CD4-positive, CD25-positive, alpha-beta regulatory T cell (primary cell): ENCODE measurements around the gene SLC13A3. TPM values are rescaled to one million over a fixed set of nuclear protein-coding genes. Genes with fewer than 3 reads are reported as not detected.

Source experiments
- ATAC-seq, 2 donors: fragments of 150-1000 bp; cut with Tn5 transposase; one replicate each; pipeline ENCODE4 v1.10.0; 2021; ENCODE audit warnings: low read depth in 2 of 2, moderate number of reproducible peaks in 2 of 2, moderate library complexity in 1 of 2
- DNase-seq, 3 donors: peaks; one replicate each; pipeline versions ENCODE4 v3.0.0 to v3.0.0-alpha.2; 2012 to 2022; ENCODE audit warnings: mixed read lengths in 1 of 3
- H3K27ac ChIP-seq: one replicate; pipeline ENCODE4 v1.7.0; 2013; ENCODE audit warnings: mild to moderate bottlenecking, low read length; ENCODE audit not compliant: insufficient read depth, poor library complexity, severe bottlenecking
- H3K27me3 ChIP-seq: one replicate; pipeline ENCODE4 v1.7.0; 2013; ENCODE audit warnings: low read length; ENCODE audit not compliant: control insufficient read depth, insufficient read depth
- H3K36me3 ChIP-seq: one replicate; pipeline ENCODE4 v1.7.0; 2013; ENCODE audit warnings: mild to moderate bottlenecking, low read length, moderate library complexity; ENCODE audit not compliant: control insufficient read depth, insufficient read depth
- H3K4me1 ChIP-seq: 2 replicates; pipeline ENCODE4 v1.7.0; 2013; ENCODE audit warnings: mild to moderate bottlenecking, low read length; ENCODE audit not compliant: insufficient read depth, control insufficient read depth, poor library complexity, severe bottlenecking
- H3K4me3 ChIP-seq: one replicate; pipeline ENCODE4 v1.7.0; 2013; ENCODE audit warnings: low read depth, mild to moderate bottlenecking, low read length, moderate library complexity
- H3K9me3 ChIP-seq, 2 experiments: 1 replicate in 1 of 2; 2 replicates in 1 of 2; pipeline ENCODE4 v1.7.0; 2013; ENCODE audit warnings: low read length in 2 of 2, mild to moderate bottlenecking in 1 of 2, moderate library complexity in 1 of 2; ENCODE audit not compliant: control insufficient read depth in 2 of 2
- H3K27ac Mint-ChIP-seq, 3 donors: one replicate each; pipeline ENCODE4 v1.8.0; 2020 to 2022; ENCODE audit warnings: mild to moderate bottlenecking in 3 of 3, mixed read lengths in 3 of 3, moderate library complexity in 2 of 3
- H3K27me3 Mint-ChIP-seq: one replicate; pipeline ENCODE4 v1.8.0; 2022; ENCODE audit warnings: mild to moderate bottlenecking, mixed read lengths
- H3K36me3 Mint-ChIP-seq: one replicate; pipeline ENCODE4 v1.8.0; 2020; ENCODE audit warnings: mixed read lengths
- H3K4me1 Mint-ChIP-seq, 4 donors: one replicate each; pipeline ENCODE4 v1.8.0; 2020 to 2022; ENCODE audit warnings: mixed read lengths in 4 of 4, mild to moderate bottlenecking in 1 of 4
- H3K4me3 Mint-ChIP-seq, 4 donors: one replicate each; pipeline ENCODE4 v1.8.0; 2020 to 2022; ENCODE audit warnings: mild to moderate bottlenecking in 4 of 4, mixed read lengths in 4 of 4, moderate library complexity in 3 of 4
- H3K9me3 Mint-ChIP-seq, 7 donors: one replicate each; pipeline ENCODE4 v1.8.0; 2020 to 2022; ENCODE audit warnings: mixed read lengths in 7 of 7, mild to moderate bottlenecking in 3 of 7, moderate library complexity in 2 of 7
- polyA plus RNA-seq, 4 donors: library from polyadenylated mRNA; unstranded; fragments of 300-500 nt; fragmentation: Illumina TruSeq; gene quantifications; one replicate each; pipeline ENCODE4 v1.2.3, GENCODE V29; 2021
- total RNA-seq: library from RNA; stranded (reverse); gene quantifications from one replicate; pipeline ENCODE4 v1.2.3, GENCODE V29; 2022

The SLC13A3 gene
- total RNA-seq (0.67 TPM), polyA plus RNA-seq (not detected)

- DNase-seq (no peak), ATAC-seq (no peak)
- Mint-ChIP-seq H3K4me3 (peak within 1 kb of the TSS in 1 of 4 donors; percentile 55), H3K36me3 (no peaks in the 10 kb centered on the region), H3K9me3 (peaks cover 0 to 4% (median 0%) of the 10 kb centered on the region in 7 donors), H3K27me3 (peaks cover 46% of the 10 kb centered on the region), H3K27ac (no peak within 1 kb of the TSS), H3K4me1 (peaks cover 0 to 1% (median 0%) of the 10 kb centered on the region in 4 donors)
- Histone ChIP-seq H3K4me1 (no peaks in the 10 kb centered on the region), H3K27me3 (peaks cover 6% of the 10 kb centered on the region), H3K36me3 (no peaks in the 10 kb centered on the region), H3K4me3 (no peak within 1 kb of the TSS), H3K9me3 (peaks cover 0 to 1% of the 10 kb centered on the region in 2 experiments), H3K27ac (no peak within 1 kb of the TSS)
Measured at GRCh38 chr20:46651091-46651962, at the start of gene SLC13A3. TSS of gene SLC13A3 (minus strand) at chr20:46651459. CDS start at chr20:46651421, 38 bp downstream.

GRCh38 chr20:46701057-46701456 is 49.8 kb upstream of the SLC13A3 start:
- H3K36me3 ChIP-seq = no peaks in the 10 kb centered on the region
- H3K9me3 ChIP-seq = peaks cover 0 to 5% of the 10 kb centered on the region in 2 experiments
- ATAC-seq (no peak), DNase-seq (no peak)
- Mint-ChIP-seq H3K4me1 (no peaks in the 10 kb centered on the region), H3K4me3 (no peak overlapping the region), H3K27me3 (peaks cover 24% of the 10 kb centered on the region), H3K36me3 (peaks cover 4% of the 10 kb centered on the region), H3K9me3 (peaks cover 0 to 5% (median 2%) of the 10 kb centered on the region in 7 donors), H3K27ac (peak overlapping the region in 1 of 3 donors; percentile 60)
- H3K27me3 ChIP-seq = peaks cover 21% of the 10 kb centered on the region
- no peak overlapping the region for H3K27ac ChIP-seq
- no peak overlapping the region for H3K4me3 ChIP-seq
- no peaks in the 10 kb centered on the region for H3K4me1 ChIP-seq

- Histone ChIP-seq H3K9me3 (peaks cover 0 to 4% of the 10 kb centered on the region in 2 experiments), H3K27ac (no peak overlapping the region), H3K4me1 (no peaks in the 10 kb centered on the region), H3K27me3 (peaks cover 21% of the 10 kb centered on the region), H3K36me3 (no peaks in the 10 kb centered on the region), H3K4me3 (no peak overlapping the region)
- no peak overlapping the region for H3K27ac Mint-ChIP-seq
- no peak for DNase-seq
- H3K27me3 Mint-ChIP-seq = peaks cover 22% of the 10 kb centered on the region
- peaks cover 4% of the 10 kb centered on the region for H3K36me3 Mint-ChIP-seq
- H3K4me3 Mint-ChIP-seq = no peak overlapping the region
- no peaks in the 10 kb centered on the region for H3K4me1 Mint-ChIP-seq
- no peak for ATAC-seq
- peaks cover 0 to 5% (median 2%) of the 10 kb centered on the region in 7 donors for H3K9me3 Mint-ChIP-seq
Measured at GRCh38 chr20:46700481-46700880, 49.2 kb upstream of the SLC13A3 start.

- H3K4me3 ChIP-seq = no peak overlapping the region
- H3K27ac Mint-ChIP-seq = no peak overlapping the region
- DNase-seq = no peak
Measured at GRCh38 chr20:46699651-46700359, 48.5 kb upstream of the SLC13A3 start.

GRCh38 chr20:46698788-46699187 is 47.5 kb upstream of the SLC13A3 start:
- no peak for ATAC-seq
- DNase-seq = no peak
- H3K27me3 Mint-ChIP-seq = peaks cover 19% of the 10 kb centered on the region
- peaks cover 4% of the 10 kb centered on the region for H3K36me3 Mint-ChIP-seq
- H3K9me3 Mint-ChIP-seq = peaks cover 0 to 3% (median 0%) of the 10 kb centered on the region in 7 donors
- H3K4me3 Mint-ChIP-seq = no peak overlapping the region
- no peak overlapping the region for H3K4me3 ChIP-seq
- peaks cover 0 to 4% of the 10 kb centered on the region in 2 experiments for H3K9me3 ChIP-seq
- no peaks in the 10 kb centered on the region for H3K4me1 ChIP-seq
- H3K27ac Mint-ChIP-seq = no peak overlapping the region
- no peaks in the 10 kb centered on the region for H3K36me3 ChIP-seq
- no peak overlapping the region for H3K27ac ChIP-seq
- peaks cover 0 to 5% (median 0%) of the 10 kb centered on the region in 4 donors for H3K4me1 Mint-ChIP-seq
- H3K27me3 ChIP-seq = peaks cover 12% of the 10 kb centered on the region

More at GRCh38 chr20:46699651-46700359, 48.5 kb upstream of the SLC13A3 start:
- H3K27me3 ChIP-seq = peaks cover 16% of the 10 kb centered on the region
- H3K36me3 Mint-ChIP-seq = peaks cover 4% of the 10 kb centered on the region
- no peak overlapping the region for H3K4me3 Mint-ChIP-seq
- no peaks in the 10 kb centered on the region for H3K4me1 Mint-ChIP-seq
- no peak for ATAC-seq
- no peaks in the 10 kb centered on the region for H3K4me1 ChIP-seq
- peaks cover 0 to 5% (median 2%) of the 10 kb centered on the region in 7 donors for H3K9me3 Mint-ChIP-seq
- H3K27me3 Mint-ChIP-seq = peaks cover 19% of the 10 kb centered on the region
- H3K36me3 ChIP-seq = no peaks in the 10 kb centered on the region
- H3K27ac ChIP-seq = no peak overlapping the region
- H3K9me3 ChIP-seq = peaks cover 0 to 4% of the 10 kb centered on the region in 2 experiments

GRCh38 chr20:46696791-46697279 is 45.6 kb upstream of the SLC13A3 start:
- H3K27ac ChIP-seq = no peak overlapping the region
- Mint-ChIP-seq H3K4me1 (peaks cover 0 to 5% (median under 1%) of the 10 kb centered on the region in 4 donors), H3K27ac (no peak overlapping the region), H3K4me3 (no peak overlapping the region), H3K9me3 (peaks cover 0 to 3% (median 0%) of the 10 kb centered on the region in 7 donors), H3K36me3 (peaks cover 4% of the 10 kb centered on the region), H3K27me3 (peaks cover 10% of the 10 kb centered on the region)
- peaks cover 0 to 4% of the 10 kb centered on the region in 2 experiments for H3K9me3 ChIP-seq
- H3K36me3 ChIP-seq = no peaks in the 10 kb centered on the region
- peaks cover 6% of the 10 kb centered on the region for H3K27me3 ChIP-seq
- H3K4me3 ChIP-seq = no peak overlapping the region
- DNase-seq (no peak), ATAC-seq (no peak)
- no peaks in the 10 kb centered on the region for H3K4me1 ChIP-seq

- H3K27ac Mint-ChIP-seq = no peak overlapping the region
- H3K4me1 ChIP-seq = no peaks in the 10 kb centered on the region
- ATAC-seq (no peak), DNase-seq (no peak)
- H3K9me3 ChIP-seq = peaks cover 0 to 4% of the 10 kb centered on the region in 2 experiments
- no peaks in the 10 kb centered on the region for H3K36me3 ChIP-seq
- peaks cover 4% of the 10 kb centered on the region for H3K27me3 Mint-ChIP-seq
- H3K4me3 Mint-ChIP-seq = no peak overlapping the region
- peaks cover 0 to 3% (median 0%) of the 10 kb centered on the region in 7 donors for H3K9me3 Mint-ChIP-seq
- H3K27me3 ChIP-seq = peaks cover 2% of the 10 kb centered on the region
- H3K4me1 Mint-ChIP-seq = peaks cover 0 to 10% (median 3%) of the 10 kb centered on the region in 4 donors
- H3K36me3 Mint-ChIP-seq = peaks cover 4% of the 10 kb centered on the region
- no peak overlapping the region for H3K4me3 ChIP-seq
- no peak overlapping the region for H3K27ac ChIP-seq
Measured at GRCh38 chr20:46695892-46696291, 44.6 kb upstream of the SLC13A3 start.
